ENCODE results near the gene RNF112. TPM values are rescaled to one million over a fixed set of nuclear protein-coding genes. Genes with fewer than 3 reads are reported as not detected.

The RNF112 gene
- total RNA-seq, 1 experiment from 2014 or later: 0.09 TPM

DNA sequence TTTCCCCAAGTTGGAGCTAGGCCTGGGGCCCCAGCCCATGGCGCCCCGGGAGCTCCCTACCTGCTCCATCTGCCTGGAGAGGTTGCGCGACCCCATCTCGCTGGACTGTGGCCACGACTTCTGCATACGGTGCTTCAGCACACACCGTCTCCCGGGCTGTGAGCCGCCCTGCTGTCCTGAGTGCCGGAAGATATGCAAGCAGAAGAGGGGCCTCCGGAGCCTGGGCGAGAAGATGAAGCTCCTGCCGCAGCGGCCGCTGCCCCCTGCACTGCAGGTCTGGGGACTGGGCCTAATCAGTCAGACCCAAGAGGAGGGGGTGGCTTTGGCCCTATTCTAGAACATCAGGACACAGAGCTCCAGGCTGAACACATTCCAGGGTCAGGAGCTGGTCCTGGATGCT, 1.5 kb downstream of the RNF112 start:
- intact Hi-C loops (cut with micrococcal nuclease; ENCODE audit: unreplicated experiment): no loop called here
- Histone ChIP-seq H3K27me3 (replicated peaks; ENCODE audit: insufficient read depth, low read depth, low read length, poor library complexity) (no peaks in the 10 kb centered on the region), H3K36me3 (ENCODE audit: insufficient read depth, low read length, poor library complexity, severe bottlenecking) (no peaks in the 10 kb centered on the region), H3K4me3 (ENCODE audit: low read depth, low read length, poor library complexity, severe bottlenecking) (no peak overlapping the region), H3K4me1 (ENCODE audit: insufficient read depth, low read length, poor library complexity, severe bottlenecking) (no peaks in the 10 kb centered on the region), H3K9me3 (ENCODE audit: low read depth, low read length, poor library complexity, severe bottlenecking) (no peaks in the 10 kb centered on the region), H3K27ac (ENCODE audit: low read depth, low read length, poor library complexity, severe bottlenecking) (no peak overlapping the region)
- DNase-seq (ENCODE audit: low spot score): no peak
- no TSS peak for BruUV-seq (replicated peaks)
- no peak for TF ChIP-seq EZH2 (IDR thresholded peaks at IDR 0.05; ENCODE audit: borderline replicate concordance, low read depth, low read length, poor library complexity, severe bottlenecking)
- TF ChIP-seq, protein P1, sequence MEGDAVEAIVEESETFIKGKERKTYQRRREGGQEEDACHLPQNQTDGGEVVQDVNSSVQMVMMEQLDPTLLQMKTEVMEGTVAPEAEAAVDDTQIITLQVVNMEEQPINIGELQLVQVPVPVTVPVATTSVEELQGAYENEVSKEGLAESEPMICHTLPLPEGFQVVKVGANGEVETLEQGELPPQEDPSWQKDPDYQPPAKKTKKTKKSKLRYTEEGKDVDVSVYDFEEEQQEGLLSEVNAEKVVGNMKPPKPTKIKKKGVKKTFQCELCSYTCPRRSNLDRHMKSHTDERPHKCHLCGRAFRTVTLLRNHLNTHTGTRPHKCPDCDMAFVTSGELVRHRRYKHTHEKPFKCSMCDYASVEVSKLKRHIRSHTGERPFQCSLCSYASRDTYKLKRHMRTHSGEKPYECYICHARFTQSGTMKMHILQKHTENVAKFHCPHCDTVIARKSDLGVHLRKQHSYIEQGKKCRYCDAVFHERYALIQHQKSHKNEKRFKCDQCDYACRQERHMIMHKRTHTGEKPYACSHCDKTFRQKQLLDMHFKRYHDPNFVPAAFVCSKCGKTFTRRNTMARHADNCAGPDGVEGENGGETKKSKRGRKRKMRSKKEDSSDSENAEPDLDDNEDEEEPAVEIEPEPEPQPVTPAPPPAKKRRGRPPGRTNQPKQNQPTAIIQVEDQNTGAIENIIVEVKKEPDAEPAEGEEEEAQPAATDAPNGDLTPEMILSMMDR (conservative IDR thresholded peaks at IDR 0.05; ENCODE audit: low read depth, low read length): no peak
- POLR2A ChIA-PET (ENCODE audit: low non-redundant PET): no interaction called here
- CTCF ChIA-PET: no interaction called here

DNA sequence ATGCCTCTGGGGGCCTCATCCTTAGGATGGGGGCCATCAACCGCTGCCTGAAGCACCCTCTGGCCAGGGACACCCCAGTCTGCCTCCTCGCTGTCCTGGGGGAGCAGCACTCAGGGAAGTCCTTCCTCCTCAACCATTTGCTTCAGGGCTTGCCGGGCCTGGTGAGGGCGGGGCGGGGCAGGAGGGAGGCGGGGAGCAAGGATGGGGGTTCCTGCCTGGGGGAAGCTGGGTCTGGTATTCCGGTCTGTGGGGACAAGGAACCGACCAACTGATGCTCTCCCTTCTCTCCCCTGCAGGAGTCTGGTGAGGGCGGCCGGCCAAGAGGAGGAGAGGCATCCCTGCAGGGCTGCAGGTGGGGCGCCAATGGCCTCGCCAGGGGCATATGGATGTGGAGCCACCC, 2.0 kb downstream of the RNF112 start:
- no peak for DNase-seq (ENCODE audit: low spot score)
- Histone ChIP-seq H3K36me3 (ENCODE audit: insufficient read depth, low read length, poor library complexity, severe bottlenecking) (no peaks in the 10 kb centered on the region), H3K27me3 (replicated peaks; ENCODE audit: insufficient read depth, low read depth, low read length, poor library complexity) (no peaks in the 10 kb centered on the region), H3K9me3 (ENCODE audit: low read depth, low read length, poor library complexity, severe bottlenecking) (no peaks in the 10 kb centered on the region), H3K4me1 (ENCODE audit: insufficient read depth, low read length, poor library complexity, severe bottlenecking) (no peaks in the 10 kb centered on the region), H3K27ac (ENCODE audit: low read depth, low read length, poor library complexity, severe bottlenecking) (no peak overlapping the region), H3K4me3 (ENCODE audit: low read depth, low read length, poor library complexity, severe bottlenecking) (no peak overlapping the region)
- BruUV-seq (replicated peaks): no TSS peak
- ChIA-PET CTCF (no interaction called here), POLR2A (ENCODE audit: low non-redundant PET) (no interaction called here)
- TF ChIP-seq, protein P1 (conservative IDR thresholded peaks at IDR 0.05; ENCODE audit: low read depth, low read length): no peak
- no peak for TF ChIP-seq EZH2 (IDR thresholded peaks at IDR 0.05; ENCODE audit: borderline replicate concordance, low read depth, low read length, poor library complexity, severe bottlenecking)
- intact Hi-C loops (cut with micrococcal nuclease; ENCODE audit: unreplicated experiment): no loop called here

DNA sequence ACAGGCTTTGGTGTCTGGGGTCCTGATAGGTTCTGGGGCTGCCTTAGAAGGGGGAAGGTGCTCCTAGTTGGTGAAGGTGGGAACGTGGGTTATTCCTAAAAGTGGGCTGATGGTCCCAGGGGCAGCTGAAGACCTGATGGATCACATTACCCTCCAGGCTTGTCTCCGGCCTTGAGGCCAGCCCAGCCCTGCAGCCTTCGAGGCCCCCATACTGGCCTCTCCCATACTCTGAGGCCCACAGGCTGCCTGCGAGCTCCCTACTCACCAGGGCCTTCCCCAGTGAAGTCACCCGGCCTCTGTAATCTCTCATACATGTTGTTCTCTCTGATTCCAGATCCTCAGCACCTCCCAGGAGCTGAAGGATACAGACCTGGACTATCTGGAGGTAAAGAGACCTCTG, 2.7 kb downstream of the RNF112 start:
- no peak for TF ChIP-seq EZH2 (IDR thresholded peaks at IDR 0.05; ENCODE audit: borderline replicate concordance, low read depth, low read length, poor library complexity, severe bottlenecking)
- TF ChIP-seq, protein P1 (conservative IDR thresholded peaks at IDR 0.05; ENCODE audit: low read depth, low read length): no peak
- CTCF ChIA-PET: no interaction called here
- H3K27me3 ChIP-seq (replicated peaks; ENCODE audit: insufficient read depth, low read depth, low read length, poor library complexity): no peaks in the 10 kb centered on the region
- POLR2A ChIA-PET (ENCODE audit: low non-redundant PET): no interaction called here
- DNase-seq (ENCODE audit: low spot score): no peak
- H3K9me3 ChIP-seq (ENCODE audit: low read depth, low read length, poor library complexity, severe bottlenecking): no peaks in the 10 kb centered on the region
- H3K27ac ChIP-seq (ENCODE audit: low read depth, low read length, poor library complexity, severe bottlenecking): no peak overlapping the region
- H3K4me3 ChIP-seq (ENCODE audit: low read depth, low read length, poor library complexity, severe bottlenecking): no peak overlapping the region
- intact Hi-C loops (cut with micrococcal nuclease; ENCODE audit: unreplicated experiment): no loop called here
- no TSS peak for BruUV-seq (replicated peaks)
- no peaks in the 10 kb centered on the region for H3K4me1 ChIP-seq (ENCODE audit: insufficient read depth, low read length, poor library complexity, severe bottlenecking)
- no peaks in the 10 kb centered on the region for H3K36me3 ChIP-seq (ENCODE audit: insufficient read depth, low read length, poor library complexity, severe bottlenecking)

All from A673 (cell line).